Neural cell (in vitro differentiated cells): ENCODE results near the gene LAMB4. TPM values are rescaled to one million over a fixed set of nuclear protein-coding genes. Genes with fewer than 3 reads are reported as not detected.

ENCODE experiments used
- H2AFZ ChIP-seq: fragments of 200-600, 300-800 bp; sonication (generic), shearing (Covaris generic); 2 replicates; pipeline ENCODE4 v1.6.0; 2014; ENCODE audit warnings: low read depth, mild to moderate bottlenecking, antibody characterized with exemption, low read length, moderate library complexity
- H3F3A ChIP-seq: fragments of 200-600 bp; shearing (Covaris generic); 2 replicates; pipeline ENCODE4 v1.6.1; 2016; ENCODE audit warnings: mild to moderate bottlenecking, moderate library complexity, mixed read lengths, antibody characterized with exemption, low read length; ENCODE audit not compliant: insufficient read depth, poor library complexity, severe bottlenecking
- H3K27ac ChIP-seq: fragments of 200-600, 300-800 bp; sonication (generic), shearing (Covaris generic); 2 replicates; pipeline ENCODE4 v1.5.1; 2014; ENCODE audit warnings: mild to moderate bottlenecking, low read length, moderate library complexity
- H3K27me3 ChIP-seq: fragments of 300-800, 200-600 bp; sonication (generic), shearing (Covaris generic); 2 replicates; pipeline ENCODE4 v1.6.0; 2014; ENCODE audit warnings: mild to moderate bottlenecking, low read depth, low read length, moderate library complexity; ENCODE audit not compliant: insufficient read depth
- H3K36me3 ChIP-seq: fragments of 300-800, 200-600 bp; sonication (generic), shearing (Covaris generic); 2 replicates; pipeline ENCODE4 v1.5.1; 2014; ENCODE audit warnings: mild to moderate bottlenecking, antibody characterized with exemption, low read length, moderate library complexity; ENCODE audit not compliant: insufficient read depth
- H3K4me2 ChIP-seq: fragments of 300-800, 200-600 bp; sonication (generic), shearing (Covaris generic); 2 replicates; pipeline ENCODE4 v1.6.0; 2014; ENCODE audit warnings: mild to moderate bottlenecking, low read length
- H3K4me3 ChIP-seq: fragments of 300-800, 200-600 bp; sonication (generic), shearing (Covaris generic); 2 replicates; pipeline ENCODE4 v1.5.1; 2014; ENCODE audit warnings: mild to moderate bottlenecking, low read length, moderate library complexity
- H3K79me2 ChIP-seq: fragments of 200-600 bp; shearing (Covaris generic); replicated peaks from 2 replicates; pipeline ENCODE4 v1.6.0; 2014; ENCODE audit warnings: mild to moderate bottlenecking, low read length, moderate library complexity; ENCODE audit not compliant: insufficient read depth
- H3K9ac ChIP-seq: fragments of 300-800, 200-600 bp; sonication (generic), shearing (Covaris generic); 2 replicates; pipeline ENCODE4 v1.6.1; 2016; ENCODE audit warnings: mild to moderate bottlenecking, low read length, mixed read lengths
- H3K9me2 ChIP-seq: fragments of 200-600 bp; shearing (Covaris generic); 2 replicates; pipeline ENCODE4 v1.6.1; 2016; ENCODE audit warnings: mild to moderate bottlenecking, low read length, mixed read lengths; ENCODE audit not compliant: insufficient read depth
- H3K9me3 ChIP-seq: fragments of 200-600, 300-800 bp; sonication (generic), shearing (Covaris generic); 2 replicates; pipeline ENCODE4 v1.6.1; 2016; ENCODE audit warnings: mild to moderate bottlenecking, mixed run types, low read length, moderate library complexity, mixed read lengths
- H4K20me1 ChIP-seq: fragments of 200-600 bp; shearing (Covaris generic); 2 replicates; pipeline ENCODE4 v1.6.1; 2016; ENCODE audit warnings: mild to moderate bottlenecking, mixed run types; ENCODE audit not compliant: insufficient read depth
- EP300 ChIP-seq: fragments of 450-650 bp; conservative IDR thresholded peaks from 2 replicates; pipeline ENCODE4 v1.6.1; 2014; ENCODE audit warnings: antibody characterized with exemption, mild to moderate bottlenecking, moderate library complexity; ENCODE audit not compliant: poor library complexity, severe bottlenecking
- EZH2 ChIP-seq: fragments of 200-600, 300-800 bp; shearing (Covaris generic), sonication (generic); IDR thresholded peaks from 2 replicates; pipeline ENCODE4 v1.6.1; 2014; ENCODE audit warnings: antibody characterized with exemption, low read length, borderline replicate concordance, mild to moderate bottlenecking; ENCODE audit not compliant: insufficient read depth, poor library complexity, severe bottlenecking
- MXI1 ChIP-seq: fragments of 450-650 bp; conservative IDR thresholded peaks from 2 replicates; pipeline ENCODE4 v1.6.1; 2014; ENCODE audit warnings: antibody characterized with exemption, mild to moderate bottlenecking; ENCODE audit not compliant: poor library complexity, severe bottlenecking
- POLR2AphosphoS5 ChIP-seq: IDR thresholded peaks from 2 replicates; pipeline ENCODE4 v1.6.1; 2012
- RAD21 ChIP-seq: fragments of 450-650 bp; conservative IDR thresholded peaks from 2 replicates; pipeline ENCODE4 v1.6.1; 2014; ENCODE audit warnings: antibody characterized with exemption, mild to moderate bottlenecking, moderate library complexity
- SMC3 ChIP-seq: fragments of 450-650 bp; conservative IDR thresholded peaks from 2 replicates; pipeline ENCODE4 v1.6.1; 2014; ENCODE audit warnings: antibody characterized with exemption, mild to moderate bottlenecking, moderate library complexity; ENCODE audit not compliant: poor library complexity
- TAF1 ChIP-seq: IDR thresholded peaks from 2 replicates; pipeline ENCODE4 v1.6.1; 2012; ENCODE audit warnings: low read depth
- polyA plus RNA-seq: library from polyadenylated mRNA; depleted of rRNA; stranded (reverse); fragments of >200 nt; gene quantifications from 2 replicates; pipeline ENCODE4 v1.2.3, GENCODE V29; 2014
- TF ChIP-seq, protein P1 (sequence below): fragments of 450-650 bp; IDR thresholded peaks from 2 replicates; pipeline ENCODE4 v1.5.1; 2014; ENCODE audit warnings: antibody characterized with exemption, mild to moderate bottlenecking, moderate library complexity; ENCODE audit not compliant: poor library complexity, severe bottlenecking
- TF ChIP-seq, protein P2 (sequence below): IDR thresholded peaks from 2 replicates; pipeline ENCODE4 v1.6.1; 2012; ENCODE audit warnings: borderline replicate concordance

The LAMB4 gene
- polyA plus RNA-seq, 1 donor from 2014 or later, result 0.16 TPM

DNA sequence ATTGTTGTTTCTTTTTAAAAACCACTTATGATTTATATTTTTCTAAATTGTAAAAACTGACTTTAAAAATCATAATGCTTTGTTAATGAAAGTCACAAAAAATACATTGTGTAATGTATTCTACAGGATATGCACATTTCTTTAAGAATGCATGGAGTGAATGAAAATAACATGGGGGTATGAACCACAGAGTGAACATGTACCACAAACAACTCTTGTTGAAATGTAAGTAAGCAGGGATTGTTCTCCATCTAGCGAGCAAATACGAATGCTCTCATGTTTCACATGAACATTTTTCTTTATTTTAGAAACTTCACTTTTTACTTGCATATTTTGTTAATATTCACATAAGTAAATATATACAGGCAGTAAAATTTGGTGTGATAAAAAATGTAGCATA lies 35.6 kb upstream of the LAMB4 start:
- Histone ChIP-seq H3K36me3 (no peaks in the 10 kb centered on the region), H3F3A (no peaks in the 10 kb centered on the region), H3K9me3 (no peaks in the 10 kb centered on the region), H4K20me1 (no peaks in the 10 kb centered on the region), H3K4me3 (no peak overlapping the region), H3K27me3 (no peaks in the 10 kb centered on the region), H3K9me2 (no peaks in the 10 kb centered on the region), H3K9ac (no peak overlapping the region), H2AFZ (no peak overlapping the region), H3K79me2 (no peaks in the 10 kb centered on the region), H3K27ac (no peak overlapping the region), H3K4me2 (no peak overlapping the region)
- TF ChIP-seq RAD21 (no peak), POLR2AphosphoS5 (no peak), MXI1 (no peak), TAF1 (no peak), EP300 (no peak), SMC3 (no peak), EZH2 (no peak)
- TF ChIP-seq, protein P1, sequence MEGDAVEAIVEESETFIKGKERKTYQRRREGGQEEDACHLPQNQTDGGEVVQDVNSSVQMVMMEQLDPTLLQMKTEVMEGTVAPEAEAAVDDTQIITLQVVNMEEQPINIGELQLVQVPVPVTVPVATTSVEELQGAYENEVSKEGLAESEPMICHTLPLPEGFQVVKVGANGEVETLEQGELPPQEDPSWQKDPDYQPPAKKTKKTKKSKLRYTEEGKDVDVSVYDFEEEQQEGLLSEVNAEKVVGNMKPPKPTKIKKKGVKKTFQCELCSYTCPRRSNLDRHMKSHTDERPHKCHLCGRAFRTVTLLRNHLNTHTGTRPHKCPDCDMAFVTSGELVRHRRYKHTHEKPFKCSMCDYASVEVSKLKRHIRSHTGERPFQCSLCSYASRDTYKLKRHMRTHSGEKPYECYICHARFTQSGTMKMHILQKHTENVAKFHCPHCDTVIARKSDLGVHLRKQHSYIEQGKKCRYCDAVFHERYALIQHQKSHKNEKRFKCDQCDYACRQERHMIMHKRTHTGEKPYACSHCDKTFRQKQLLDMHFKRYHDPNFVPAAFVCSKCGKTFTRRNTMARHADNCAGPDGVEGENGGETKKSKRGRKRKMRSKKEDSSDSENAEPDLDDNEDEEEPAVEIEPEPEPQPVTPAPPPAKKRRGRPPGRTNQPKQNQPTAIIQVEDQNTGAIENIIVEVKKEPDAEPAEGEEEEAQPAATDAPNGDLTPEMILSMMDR, result no peak
- TF ChIP-seq, protein P2, sequence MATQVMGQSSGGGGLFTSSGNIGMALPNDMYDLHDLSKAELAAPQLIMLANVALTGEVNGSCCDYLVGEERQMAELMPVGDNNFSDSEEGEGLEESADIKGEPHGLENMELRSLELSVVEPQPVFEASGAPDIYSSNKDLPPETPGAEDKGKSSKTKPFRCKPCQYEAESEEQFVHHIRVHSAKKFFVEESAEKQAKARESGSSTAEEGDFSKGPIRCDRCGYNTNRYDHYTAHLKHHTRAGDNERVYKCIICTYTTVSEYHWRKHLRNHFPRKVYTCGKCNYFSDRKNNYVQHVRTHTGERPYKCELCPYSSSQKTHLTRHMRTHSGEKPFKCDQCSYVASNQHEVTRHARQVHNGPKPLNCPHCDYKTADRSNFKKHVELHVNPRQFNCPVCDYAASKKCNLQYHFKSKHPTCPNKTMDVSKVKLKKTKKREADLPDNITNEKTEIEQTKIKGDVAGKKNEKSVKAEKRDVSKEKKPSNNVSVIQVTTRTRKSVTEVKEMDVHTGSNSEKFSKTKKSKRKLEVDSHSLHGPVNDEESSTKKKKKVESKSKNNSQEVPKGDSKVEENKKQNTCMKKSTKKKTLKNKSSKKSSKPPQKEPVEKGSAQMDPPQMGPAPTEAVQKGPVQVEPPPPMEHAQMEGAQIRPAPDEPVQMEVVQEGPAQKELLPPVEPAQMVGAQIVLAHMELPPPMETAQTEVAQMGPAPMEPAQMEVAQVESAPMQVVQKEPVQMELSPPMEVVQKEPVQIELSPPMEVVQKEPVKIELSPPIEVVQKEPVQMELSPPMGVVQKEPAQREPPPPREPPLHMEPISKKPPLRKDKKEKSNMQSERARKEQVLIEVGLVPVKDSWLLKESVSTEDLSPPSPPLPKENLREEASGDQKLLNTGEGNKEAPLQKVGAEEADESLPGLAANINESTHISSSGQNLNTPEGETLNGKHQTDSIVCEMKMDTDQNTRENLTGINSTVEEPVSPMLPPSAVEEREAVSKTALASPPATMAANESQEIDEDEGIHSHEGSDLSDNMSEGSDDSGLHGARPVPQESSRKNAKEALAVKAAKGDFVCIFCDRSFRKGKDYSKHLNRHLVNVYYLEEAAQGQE, result no peak

GRCh38 chr7:108164946-108165345 lies 34.8 kb upstream of the LAMB4 start:
- Histone ChIP-seq H2AFZ (no peak overlapping the region), H3K4me3 (no peak overlapping the region), H3K36me3 (no peaks in the 10 kb centered on the region), H3K4me2 (no peak overlapping the region), H3K27ac (no peak overlapping the region), H4K20me1 (no peaks in the 10 kb centered on the region), H3K9ac (no peak overlapping the region), H3K79me2 (no peaks in the 10 kb centered on the region), H3K9me3 (no peaks in the 10 kb centered on the region), H3F3A (no peaks in the 10 kb centered on the region), H3K27me3 (no peaks in the 10 kb centered on the region), H3K9me2 (no peaks in the 10 kb centered on the region)
- TF ChIP-seq, protein P1, result no peak
- TF ChIP-seq, protein P2, result no peak
